ENCODE results near the gene TMEM54. TPM values are rescaled to one million over a fixed set of nuclear protein-coding genes. Genes with fewer than 3 reads are reported as not detected.

The TMEM54 gene
- total and polyA plus RNA-seq, 5 donors from 2014 or later, result not detected

DNA sequence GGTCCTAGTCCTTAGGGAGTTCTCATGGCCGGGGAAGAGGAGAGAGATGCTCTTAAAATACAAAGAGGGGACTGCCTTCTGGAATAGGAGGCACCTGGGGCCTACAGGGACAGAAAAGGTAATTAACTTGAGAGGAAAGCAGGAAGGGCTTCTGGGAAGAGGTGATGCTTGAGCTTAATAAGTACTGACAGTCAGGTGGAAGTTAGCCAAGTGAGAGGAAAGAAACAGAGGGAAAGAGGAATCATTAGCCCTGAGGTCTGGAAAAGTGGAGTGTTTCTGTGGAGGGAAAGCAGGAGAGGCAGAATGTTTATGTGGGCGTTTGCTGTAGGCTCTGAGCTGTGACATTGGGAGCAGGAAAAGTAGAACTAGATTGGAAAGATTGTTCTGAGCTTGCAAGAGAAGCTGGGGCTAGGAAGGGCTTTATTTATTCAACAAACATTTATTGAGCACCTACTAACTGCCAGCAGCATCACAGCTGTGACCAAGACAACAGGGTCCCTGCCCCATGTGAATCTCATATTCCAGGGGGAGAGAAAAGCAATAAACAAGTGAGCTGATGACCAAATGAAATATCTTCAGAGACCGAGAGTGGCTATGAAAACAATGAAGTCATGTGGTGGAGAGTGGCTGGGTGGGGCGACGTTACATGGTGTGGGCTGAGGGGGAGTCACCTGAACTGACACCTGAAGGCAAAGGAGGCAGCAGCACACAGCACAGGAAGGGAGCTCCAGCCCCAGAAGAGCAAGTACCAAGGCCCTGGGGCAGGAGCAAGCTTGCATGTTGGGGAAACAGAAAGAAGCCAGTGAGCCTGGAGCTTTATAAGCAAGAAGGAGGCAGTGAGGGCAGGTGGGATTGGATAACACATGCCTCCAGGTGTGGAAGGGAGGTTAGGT is 26.1 kb downstream of the TMEM54 start:
- Histone ChIP-seq H3K4me1 (ENCODE audit: control insufficient read depth, insufficient read depth, low read length, poor library complexity, severe bottlenecking) (peaks cover 14% of the 10 kb centered on the region), H3K27me3 (ENCODE audit: control insufficient read depth, insufficient read depth, low read length) (peaks cover 17% of the 10 kb centered on the region), H3K4me3 (ENCODE audit: low read depth, low read length) (no peak overlapping the region), H3K36me3 (ENCODE audit: control insufficient read depth, insufficient read depth, low read length) (no peaks in the 10 kb centered on the region), H3K27ac (ENCODE audit: insufficient read depth, low read length, poor library complexity, severe bottlenecking) (no peak overlapping the region), H3K9me3 (ENCODE audit: control insufficient read depth in 2 of 2, low read length in 2 of 2) (no peaks in the 10 kb centered on the region)
- no peaks in the 10 kb centered on the region for H3K9me3 Mint-ChIP-seq
- H3K36me3 Mint-ChIP-seq, result no peaks in the 10 kb centered on the region
- DNase-seq (no peak), ATAC-seq (ENCODE audit: low read depth in 2 of 2) (no peak)
- peaks cover 0 to 27% (median 3%) of the 10 kb centered on the region in 4 donors for H3K4me1 Mint-ChIP-seq
- H3K4me3 Mint-ChIP-seq, result no peak overlapping the region
- no peak overlapping the region for H3K27ac Mint-ChIP-seq
- H3K27me3 Mint-ChIP-seq, result peaks cover 51% of the 10 kb centered on the region

DNA sequence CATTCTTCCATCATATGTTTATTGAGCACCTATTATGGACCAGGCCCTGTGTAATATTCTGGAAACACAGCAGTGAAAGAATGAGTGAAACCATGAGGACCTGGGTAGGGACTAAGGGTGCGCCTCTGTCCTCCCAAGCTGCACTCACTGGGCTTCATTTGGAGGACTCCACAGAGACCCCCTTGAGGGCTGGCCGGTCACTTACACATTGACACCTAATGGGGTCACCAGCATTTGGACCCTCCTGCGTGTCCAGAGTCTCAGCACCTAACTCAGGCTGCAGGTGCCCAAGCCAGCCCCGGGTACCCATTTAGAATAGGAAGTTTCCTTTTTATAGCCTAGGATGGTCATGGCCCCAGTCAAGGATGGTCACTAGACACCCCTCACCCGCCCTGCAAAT is 27.7 kb downstream of the TMEM54 start:
- DNase-seq (no peak), ATAC-seq (ENCODE audit: low read depth in 2 of 2) (no peak)
- no peak overlapping the region for H3K4me3 Mint-ChIP-seq
- no peak overlapping the region for H3K27ac Mint-ChIP-seq
- H3K9me3 ChIP-seq (ENCODE audit: control insufficient read depth in 2 of 2, low read length in 2 of 2), result no peaks in the 10 kb centered on the region
- H3K4me1 ChIP-seq (ENCODE audit: control insufficient read depth, insufficient read depth, low read length, poor library complexity, severe bottlenecking), result peaks cover 14% of the 10 kb centered on the region
- H3K27ac ChIP-seq (ENCODE audit: insufficient read depth, low read length, poor library complexity, severe bottlenecking), result no peak overlapping the region
- peaks cover 0 to 2% (median 0%) of the 10 kb centered on the region in 7 donors for H3K9me3 Mint-ChIP-seq
- H3K4me1 Mint-ChIP-seq, result peaks cover 0 to 35% (median 3%) of the 10 kb centered on the region in 4 donors
- no peaks in the 10 kb centered on the region for H3K36me3 ChIP-seq (ENCODE audit: control insufficient read depth, insufficient read depth, low read length)
- peaks cover 17% of the 10 kb centered on the region for H3K27me3 ChIP-seq (ENCODE audit: control insufficient read depth, insufficient read depth, low read length)
- peaks cover 9% of the 10 kb centered on the region for H3K36me3 Mint-ChIP-seq
- H3K27me3 Mint-ChIP-seq, result peaks cover 60% of the 10 kb centered on the region
- no peak overlapping the region for H3K4me3 ChIP-seq (ENCODE audit: low read depth, low read length)

DNA sequence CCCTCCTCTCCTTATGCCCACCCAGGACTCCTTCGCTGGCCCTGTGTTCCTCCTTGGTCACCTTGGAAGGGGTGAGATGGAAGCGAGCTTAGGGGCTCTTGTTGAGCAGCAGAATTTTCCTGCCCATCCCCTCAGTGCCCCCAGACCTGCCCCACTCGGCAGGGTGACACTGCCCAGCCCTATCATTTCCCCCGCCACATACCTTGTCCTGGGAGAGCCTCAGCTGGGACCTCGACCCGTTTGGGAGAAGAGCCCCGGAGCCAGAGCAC is 29.1 kb downstream of the TMEM54 start:
- ATAC-seq (ENCODE audit: low read depth in 2 of 2) (no peak), DNase-seq (no peak)
- no peak overlapping the region for H3K4me3 ChIP-seq (ENCODE audit: low read depth, low read length)
- Mint-ChIP-seq H3K36me3 (peaks cover 18% of the 10 kb centered on the region), H3K27ac (no peak overlapping the region), H3K9me3 (peaks cover 0 to 2% (median 0%) of the 10 kb centered on the region in 7 donors), H3K4me1 (peaks cover 0 to 33% (median 3%) of the 10 kb centered on the region in 4 donors), H3K4me3 (no peak overlapping the region), H3K27me3 (peaks cover 54% of the 10 kb centered on the region)
- peaks cover 14% of the 10 kb centered on the region for H3K4me1 ChIP-seq (ENCODE audit: control insufficient read depth, insufficient read depth, low read length, poor library complexity, severe bottlenecking)
- no peak overlapping the region for H3K27ac ChIP-seq (ENCODE audit: insufficient read depth, low read length, poor library complexity, severe bottlenecking)
- H3K36me3 ChIP-seq (ENCODE audit: control insufficient read depth, insufficient read depth, low read length), result no peaks in the 10 kb centered on the region
- no peaks in the 10 kb centered on the region for H3K9me3 ChIP-seq (ENCODE audit: control insufficient read depth in 2 of 2, low read length in 2 of 2)
- peaks cover 17% of the 10 kb centered on the region for H3K27me3 ChIP-seq (ENCODE audit: control insufficient read depth, insufficient read depth, low read length)

DNA sequence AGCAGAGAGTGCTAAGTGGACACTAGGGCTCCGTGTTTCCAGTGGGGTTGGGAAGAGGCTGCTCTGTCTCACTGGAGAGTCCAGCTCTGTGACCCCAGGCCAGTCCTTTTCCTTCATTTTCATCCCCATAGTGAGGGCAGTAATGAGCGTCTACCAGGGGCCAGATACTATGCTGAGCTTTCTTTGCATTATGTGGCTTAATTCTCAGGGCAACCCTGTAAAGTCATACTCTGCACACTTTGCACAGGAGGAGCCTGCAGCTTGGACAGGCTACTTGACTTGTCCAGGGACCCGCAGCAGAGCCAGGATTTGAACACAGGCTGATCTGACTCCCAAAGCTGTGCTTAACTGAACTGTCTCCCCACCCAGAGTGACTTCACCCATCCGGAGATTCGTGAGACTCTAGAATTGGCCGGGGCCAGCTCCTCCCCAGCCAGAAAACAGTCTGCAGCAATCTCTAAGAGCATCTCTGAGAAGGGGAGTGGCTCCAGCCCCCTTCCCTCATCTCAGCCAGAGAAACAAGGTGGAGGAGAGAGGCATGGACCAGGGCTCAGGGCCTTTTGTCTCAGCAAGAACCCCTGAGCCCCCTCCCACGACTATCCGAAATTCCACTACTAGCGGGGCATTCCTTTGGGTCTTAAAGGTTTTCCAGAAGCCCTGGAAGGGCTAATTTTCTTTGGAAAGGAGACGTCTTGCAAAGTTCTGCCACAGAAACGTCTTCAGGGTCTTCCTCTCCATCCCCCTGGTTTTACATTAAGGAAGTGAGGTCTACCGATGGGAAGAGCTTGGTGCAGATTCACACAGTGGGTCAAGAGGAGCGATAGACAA is 29.6 kb downstream of the TMEM54 start:
- Mint-ChIP-seq H3K4me3 (peak overlapping the region in 3 of 4 donors; percentile 53 to 70 (median 68)), H3K27me3 (peaks cover 54% of the 10 kb centered on the region), H3K9me3 (peaks cover 0 to 2% (median 0%) of the 10 kb centered on the region in 7 donors), H3K27ac (no peak overlapping the region), H3K36me3 (peaks cover 21% of the 10 kb centered on the region), H3K4me1 (peaks cover 0 to 30% (median 3%) of the 10 kb centered on the region in 4 donors)
- H3K27me3 ChIP-seq (ENCODE audit: control insufficient read depth, insufficient read depth, low read length), result peaks cover 17% of the 10 kb centered on the region
- no peaks in the 10 kb centered on the region for H3K9me3 ChIP-seq (ENCODE audit: control insufficient read depth in 2 of 2, low read length in 2 of 2)
- H3K27ac ChIP-seq (ENCODE audit: insufficient read depth, low read length, poor library complexity, severe bottlenecking), result no peak overlapping the region
- H3K4me3 ChIP-seq (ENCODE audit: low read depth, low read length), result no peak overlapping the region
- H3K36me3 ChIP-seq (ENCODE audit: control insufficient read depth, insufficient read depth, low read length), result no peaks in the 10 kb centered on the region
- H3K4me1 ChIP-seq (ENCODE audit: control insufficient read depth, insufficient read depth, low read length, poor library complexity, severe bottlenecking), result peaks cover 14% of the 10 kb centered on the region
- no peak for ATAC-seq (ENCODE audit: low read depth in 2 of 2)
- peak in 1 of 3 donors; percentile 19 for DNase-seq

DNA sequence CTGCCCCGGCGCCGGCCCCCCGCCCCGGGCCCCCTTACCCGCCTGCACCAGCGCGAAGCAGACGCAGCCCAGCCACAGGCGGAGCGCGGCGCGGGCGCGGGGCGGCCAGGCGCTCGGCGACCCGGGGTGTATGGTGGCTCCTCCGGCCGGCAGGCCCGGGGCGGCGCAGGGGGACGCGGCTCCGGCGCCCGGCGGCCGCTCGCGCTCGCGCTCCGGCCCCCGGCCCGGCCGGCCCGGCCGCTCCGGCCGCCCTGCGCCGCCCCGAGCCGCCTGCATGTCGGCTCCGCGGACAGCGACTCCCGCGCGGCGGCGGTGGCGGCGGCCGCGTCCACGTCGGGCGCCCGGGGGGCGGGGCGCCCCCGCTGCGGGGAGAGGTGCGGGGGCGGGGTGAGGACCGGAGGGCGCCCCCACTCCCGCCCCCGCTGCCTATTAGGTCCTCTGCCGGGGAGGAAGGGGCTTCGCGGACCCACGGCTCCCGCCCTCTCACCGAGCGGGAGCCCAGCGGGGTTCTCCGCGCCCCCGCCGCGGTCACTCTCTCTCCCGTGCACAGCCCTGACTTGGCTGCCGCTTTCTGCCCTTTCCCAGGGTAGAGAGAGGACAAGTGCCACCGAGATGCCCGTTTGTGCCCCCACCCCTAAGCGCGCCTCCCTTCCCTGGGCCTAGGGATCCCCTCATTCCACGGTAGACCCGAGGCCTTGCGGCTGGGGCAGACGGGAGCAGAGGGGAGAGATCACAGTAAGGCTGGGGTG is 30.4 kb downstream of the TMEM54 start, which contains the start of gene FNDC5:
TSS of gene FNDC5 (minus strand) at position 298 of the 749 bp plus-strand sequence.
- Histone ChIP-seq H3K27ac (ENCODE audit: insufficient read depth, low read length, poor library complexity, severe bottlenecking) (no peak within 1 kb of the TSS), H3K4me1 (ENCODE audit: control insufficient read depth, insufficient read depth, low read length, poor library complexity, severe bottlenecking) (peaks cover 14% of the 10 kb centered on the region), H3K36me3 (ENCODE audit: control insufficient read depth, insufficient read depth, low read length) (no peaks in the 10 kb centered on the region), H3K9me3 (ENCODE audit: control insufficient read depth in 2 of 2, low read length in 2 of 2) (no peaks in the 10 kb centered on the region), H3K27me3 (ENCODE audit: control insufficient read depth, insufficient read depth, low read length) (peaks cover 17% of the 10 kb centered on the region), H3K4me3 (ENCODE audit: low read depth, low read length) (no peak within 1 kb of the TSS)
- Mint-ChIP-seq H3K27me3 (peaks cover 46% of the 10 kb centered on the region), H3K4me3 (peak within 1 kb of the TSS in 3 of 4 donors; percentile 70 to 80 (median 76)), H3K36me3 (peaks cover 24% of the 10 kb centered on the region), H3K27ac (no peak within 1 kb of the TSS), H3K9me3 (peaks cover 0 to 2% (median 0%) of the 10 kb centered on the region in 7 donors), H3K4me1 (peaks cover 0 to 27% (median 3%) of the 10 kb centered on the region in 4 donors)
- ATAC-seq (ENCODE audit: low read depth in 2 of 2) (no peak), DNase-seq (no peak)

- Histone ChIP-seq H3K27ac (ENCODE audit: insufficient read depth, low read length, poor library complexity, severe bottlenecking) (no peak overlapping the region), H3K4me3 (ENCODE audit: low read depth, low read length) (no peak overlapping the region), H3K9me3 (ENCODE audit: control insufficient read depth in 2 of 2, low read length in 2 of 2) (no peaks in the 10 kb centered on the region), H3K27me3 (ENCODE audit: control insufficient read depth, insufficient read depth, low read length) (peaks cover 14% of the 10 kb centered on the region), H3K36me3 (ENCODE audit: control insufficient read depth, insufficient read depth, low read length) (no peaks in the 10 kb centered on the region), H3K4me1 (ENCODE audit: control insufficient read depth, insufficient read depth, low read length, poor library complexity, severe bottlenecking) (peaks cover 14% of the 10 kb centered on the region)
- H3K36me3 Mint-ChIP-seq, result peaks cover 24% of the 10 kb centered on the region
- no peak overlapping the region for H3K27ac Mint-ChIP-seq
- peak overlapping the region in 3 of 4 donors; percentile 23 to 80 (median 76) for H3K4me3 Mint-ChIP-seq
- peaks cover 0 to 2% (median 0%) of the 10 kb centered on the region in 7 donors for H3K9me3 Mint-ChIP-seq
- ATAC-seq (ENCODE audit: low read depth in 2 of 2), result no peak
- DNase-seq, result no peak
- H3K4me1 Mint-ChIP-seq, result peaks cover 0 to 27% (median 3%) of the 10 kb centered on the region in 4 donors
- H3K27me3 Mint-ChIP-seq, result peaks cover 43% of the 10 kb centered on the region
These were observed 31.1 kb downstream of the TMEM54 start for GRCh38 chr1:32869923-32870614.

All from CD4-positive, CD25-positive, alpha-beta regulatory T cell (primary cell).